Measurements from ENCODE around the gene RNF182.

The RNF182 gene

GRCh38 chr6:14029605-14030004 lies 104.9 kb downstream of the RNF182 start:
- no peak for TF ChIP-seq CTCF (IDR thresholded peaks at IDR 0.05; ENCODE audit: low read length, missing control alignments)
- no peak overlapping the region for H3K4me3 ChIP-seq (replicated peaks; ENCODE audit: low read depth, low read length)
- DNase-seq (ENCODE audit: low read depth), result no peak
